A549 treated with ZK216348 at 1 μM for 4 hours (cell line): Measurements from ENCODE around the gene TRAT1. TPM values are rescaled to one million over a fixed set of nuclear protein-coding genes. Genes with fewer than 3 reads are reported as not detected.

ENCODE experiments used
- total RNA-seq: library from RNA; stranded (reverse); fragments of 200-300 nt; extraction: Qiagen RNA extraction; gene quantifications from 5 replicates; pipeline ENCODE4 v1.2.3, GENCODE V29; 2022; ENCODE audit warnings: low read depth

TRAT1 gene
- total RNA-seq, result not detected in 5 replicates

GRCh38 chr3:108822123-108822897, at the start of gene TRAT1:
Gene TRAT1 (plus strand): TSS chr3:108822786. CDS start chr3:108822928, 142 bp downstream.

Other genes starting within 250 kb of the TRAT1 start
- gene CIP2A, start 233.3 kb upstream of the TRAT1 start, total RNA-seq, result 13.2 to 23.3 TPM (median 19.4 TPM) in 5 replicates
- 3.4 to 5.0 TPM (median 4.1 TPM) in 5 replicates for gene DZIP3, start 233.1 kb upstream of the TRAT1 start, total RNA-seq
- gene RETNLB, start 65.4 kb upstream of the TRAT1 start, total RNA-seq, result not detected in 5 replicates
- gene GUCA1C, start 131.1 kb downstream of the TRAT1 start, total RNA-seq, result not detected in 5 replicates